ENCODE results near the gene WNT8B. TPM values are rescaled to one million over a fixed set of nuclear protein-coding genes. Genes with fewer than 3 reads are reported as not detected.

WNT8B gene
- total RNA-seq, 1 donor from 2014 or later: not detected

- peak; percentile 40 for DNase-seq
These were observed 56.7 kb downstream of the WNT8B start, which contains the start of gene SEC31B for GRCh38 chr10:100519311-100520051. SEC31B (minus strand) TSS chr10:100519861; CDS start chr10:100516952, 2,909 bp downstream.

GRCh38 chr10:100520811-100521210 is 58.0 kb downstream of the WNT8B start:
- peak; percentile 67 for DNase-seq

- peak; percentile 34 for DNase-seq
These were observed 59.4 kb downstream of the WNT8B start for GRCh38 chr10:100522107-100522801.

GRCh38 chr10:100522945-100523344 is 60.1 kb downstream of the WNT8B start:
- no peak for DNase-seq

- DNase-seq: no peak
These were observed 61.4 kb downstream of the WNT8B start for GRCh38 chr10:100524206-100524605.

- no peak for DNase-seq
These were observed 61.8 kb downstream of the WNT8B start for GRCh38 chr10:100524638-100525037.

- DNase-seq: peak; percentile 48
These were observed 65.5 kb downstream of the WNT8B start for GRCh38 chr10:100528123-100528886.

GRCh38 chr10:100528921-100529474 is 66.2 kb downstream of the WNT8B start:
- peak; percentile 40 for DNase-seq

- DNase-seq: peak; percentile 91
These were observed 66.9 kb downstream of the WNT8B start, which contains the start of gene NDUFB8 for GRCh38 chr10:100529475-100530298. NDUFB8 (minus strand) TSS chr10:100529871; CDS start chr10:100529851, 20 bp downstream.

- DNase-seq: no peak
These were observed 69.0 kb downstream of the WNT8B start for GRCh38 chr10:100531761-100532160.

Other genes starting within 250 kb of the WNT8B start
- 28.8 and 35.5 TPM in 2 replicates for gene CHUK, start 233.4 kb upstream of the WNT8B start, total RNA-seq
- 32.5 and 37.0 TPM in 2 replicates for gene CWF19L1, start 195.4 kb upstream of the WNT8B start, total RNA-seq
- 35.1 and 44.2 TPM in 2 replicates for gene BLOC1S2, start 176.3 kb upstream of the WNT8B start, total RNA-seq
- gene PKD2L1, start 132.8 kb upstream of the WNT8B start, total RNA-seq: not detected in 2 replicates
- 62.3 and 297 TPM in 2 replicates for gene SCD, start 115.8 kb upstream of the WNT8B start, total RNA-seq
- gene SEC31B, start 56.9 kb downstream of the WNT8B start, total RNA-seq: 1.2 and 5.3 TPM in 2 replicates
- gene NDUFB8, start 66.9 kb downstream of the WNT8B start, total RNA-seq: 113 and 116 TPM in 2 replicates
- 7.5 and 10.4 TPM in 2 replicates for gene HIF1AN, start 72.9 kb downstream of the WNT8B start, total RNA-seq